GM19238 (cell line): ENCODE results near the gene RBM39.
"Not testable (repeated sequence)": the region's sequence is repeated elsewhere in the genome, so short reads cannot be mapped to it uniquely, and the experiment has no call there.

Source experiments
- DNase-seq: peaks from one replicate; pipeline ENCODE4 v3.0.0; 2011; ENCODE audit warnings: low spot score; ENCODE audit not compliant: insufficient read length

Gene RBM39

DNA sequence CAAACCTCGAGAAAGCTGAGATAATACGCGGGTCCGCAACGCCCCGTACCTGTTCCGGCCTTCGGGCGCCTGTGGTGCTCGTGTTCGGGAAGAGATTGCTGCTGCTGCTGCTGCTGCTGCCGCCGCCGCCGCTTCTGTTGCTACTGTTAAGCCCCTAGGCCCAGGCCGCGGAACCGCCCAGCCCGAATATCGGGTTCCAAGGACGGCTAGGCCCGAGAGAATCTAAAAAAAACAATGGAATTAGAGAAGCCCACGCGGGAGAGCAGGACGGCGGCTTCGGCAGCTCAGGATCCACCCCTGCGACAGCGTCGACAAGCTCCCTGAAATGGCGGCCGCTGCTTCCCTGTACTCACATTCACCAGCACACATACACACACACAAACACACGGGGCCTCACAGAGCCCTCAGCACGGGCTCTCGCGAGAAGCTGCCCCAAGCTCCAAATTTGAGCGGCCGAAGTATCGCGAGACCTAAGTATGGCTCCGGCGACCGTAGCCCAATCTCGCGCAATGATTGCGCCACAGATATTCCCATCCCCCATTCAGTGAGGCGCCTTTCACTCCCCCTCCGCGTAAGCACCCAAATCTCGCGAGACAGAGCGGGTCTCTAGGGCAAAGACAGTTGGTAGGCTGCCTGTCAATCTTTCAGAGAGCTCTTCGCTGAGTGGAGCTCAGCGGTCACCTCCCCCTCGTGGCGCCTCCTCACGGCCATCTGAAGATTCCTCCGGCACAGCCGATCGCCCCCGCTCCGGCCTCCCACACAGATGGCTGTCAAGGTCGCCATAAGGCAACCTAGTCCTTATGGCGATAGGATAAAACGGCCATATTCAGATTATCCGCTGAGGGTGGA is at the start of gene RBM39:
Gene RBM39 (minus strand): TSS at position 369 of the 849 bp plus-strand sequence. CDS start 1,386 bp downstream, outside the sequence.
- DNase-seq, result peak; percentile 79

DNA sequence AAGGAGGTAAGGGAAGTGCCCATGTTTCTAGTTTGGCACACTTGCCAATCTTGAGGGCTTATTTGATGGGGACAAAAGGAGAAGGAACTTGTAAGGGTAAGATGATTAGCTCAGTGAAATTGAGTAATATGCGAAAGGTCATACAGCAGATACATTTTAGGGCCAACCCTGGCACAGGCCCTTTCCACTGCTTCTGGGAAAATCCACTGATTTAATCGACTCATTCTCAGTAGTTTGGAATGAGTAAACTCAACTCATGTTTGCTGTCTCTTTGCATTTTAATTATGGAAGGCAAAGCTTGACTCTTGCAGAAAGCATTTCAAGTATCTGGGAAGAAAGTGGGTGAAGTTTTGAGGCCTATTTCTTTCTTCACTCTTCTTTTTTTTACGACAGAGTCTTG is 49.8 kb upstream of the RBM39 start:
- DNase-seq, result no peak

DNA sequence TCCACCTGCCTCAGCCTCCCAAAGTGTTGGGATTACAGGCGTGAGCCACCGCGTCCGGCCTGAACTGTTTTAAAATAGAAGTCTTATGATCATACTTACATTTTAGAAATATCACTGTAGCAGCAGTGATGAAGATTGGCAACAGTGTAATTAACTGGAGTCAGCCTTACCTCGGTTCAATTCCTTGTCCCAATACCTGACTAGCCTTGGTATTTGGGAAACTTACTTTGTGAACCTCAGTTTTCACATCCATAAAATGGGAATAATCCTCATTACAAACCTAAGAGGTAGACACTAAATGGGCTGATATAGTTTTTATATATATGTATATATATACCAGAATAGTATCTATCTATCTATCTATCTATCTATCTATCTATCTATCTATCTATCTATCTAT is 49.0 kb upstream of the RBM39 start:
- no peak for DNase-seq

- DNase-seq, result no peak
These were observed 46.7 kb upstream of the RBM39 start for GRCh38 chr20:35788796-35789195.

DNA sequence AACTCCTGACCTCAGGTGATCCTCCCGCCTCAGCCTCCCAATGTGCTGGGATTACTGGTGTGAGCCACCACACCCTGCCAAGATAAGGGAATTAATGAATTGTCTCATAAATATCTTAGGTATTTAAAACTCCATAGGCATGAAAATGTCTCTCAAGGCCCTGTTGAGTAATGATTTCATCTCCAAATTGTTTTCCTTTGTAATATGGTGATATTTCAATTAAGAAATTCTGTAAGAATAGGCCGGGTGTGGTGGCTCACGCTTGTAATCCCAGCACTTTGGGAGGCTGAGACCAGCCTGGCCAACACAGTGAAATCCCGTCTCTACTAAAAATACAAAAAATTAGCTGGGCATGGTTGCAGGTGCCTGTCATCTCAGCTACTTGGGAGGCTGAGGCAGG is 43.5 kb upstream of the RBM39 start:
- DNase-seq, result not testable (repeated sequence)

DNA sequence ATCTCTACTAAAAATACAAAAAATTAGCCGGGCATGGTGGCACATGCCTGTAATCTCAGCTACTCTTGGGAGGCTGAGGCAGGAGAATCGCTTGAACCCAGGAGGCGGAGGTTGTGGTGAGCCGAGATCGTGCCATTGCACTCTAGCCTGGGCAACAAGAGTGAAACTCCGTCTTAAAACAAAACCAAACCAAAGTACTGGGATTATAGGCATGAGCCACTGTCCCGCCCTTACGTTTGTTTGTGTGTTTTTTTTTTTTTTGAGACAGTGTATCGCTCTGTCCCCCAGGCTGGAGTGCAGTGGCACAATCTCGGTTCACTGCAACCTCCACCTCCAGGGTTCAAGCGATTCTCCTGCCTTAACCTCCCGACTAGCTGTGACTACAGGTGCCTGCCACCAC is 41.8 kb upstream of the RBM39 start:
- not testable (repeated sequence) for DNase-seq

- DNase-seq, result no peak
These were observed 34.5 kb upstream of the RBM39 start for GRCh38 chr20:35776513-35777101.

- DNase-seq, result no peak
These were observed 32.3 kb upstream of the RBM39 start for GRCh38 chr20:35774391-35774790.

DNA sequence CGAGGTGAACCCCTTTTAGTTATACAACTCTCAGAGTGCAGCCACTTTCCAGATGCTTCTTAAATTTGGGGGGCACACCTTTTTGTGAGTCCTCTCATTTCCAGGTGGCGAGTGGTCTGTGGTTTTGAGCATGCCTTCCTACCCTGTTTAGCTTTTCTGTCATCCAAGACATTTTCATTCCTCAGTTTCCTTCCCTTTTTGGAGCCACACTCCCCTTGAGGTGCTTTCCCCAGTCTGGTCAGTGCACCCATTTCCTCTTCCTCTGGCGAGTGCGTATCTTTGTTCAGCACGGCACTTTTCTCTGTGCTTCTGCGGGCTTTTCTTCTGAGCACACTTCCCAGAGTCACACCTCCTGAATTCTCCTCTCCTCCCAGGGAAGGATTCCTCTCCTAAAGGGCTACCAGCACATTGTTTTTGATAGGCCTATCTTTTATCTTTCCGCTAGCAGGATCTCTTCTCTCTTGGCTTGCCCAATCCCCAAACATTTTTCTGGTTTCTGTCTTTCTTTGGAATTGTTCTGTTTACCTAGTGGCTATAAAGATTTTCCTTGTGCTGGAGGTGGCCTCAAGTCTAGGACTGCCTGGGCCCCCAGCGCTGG is 31.2 kb upstream of the RBM39 start:
- peak; percentile 25 for DNase-seq

DNA sequence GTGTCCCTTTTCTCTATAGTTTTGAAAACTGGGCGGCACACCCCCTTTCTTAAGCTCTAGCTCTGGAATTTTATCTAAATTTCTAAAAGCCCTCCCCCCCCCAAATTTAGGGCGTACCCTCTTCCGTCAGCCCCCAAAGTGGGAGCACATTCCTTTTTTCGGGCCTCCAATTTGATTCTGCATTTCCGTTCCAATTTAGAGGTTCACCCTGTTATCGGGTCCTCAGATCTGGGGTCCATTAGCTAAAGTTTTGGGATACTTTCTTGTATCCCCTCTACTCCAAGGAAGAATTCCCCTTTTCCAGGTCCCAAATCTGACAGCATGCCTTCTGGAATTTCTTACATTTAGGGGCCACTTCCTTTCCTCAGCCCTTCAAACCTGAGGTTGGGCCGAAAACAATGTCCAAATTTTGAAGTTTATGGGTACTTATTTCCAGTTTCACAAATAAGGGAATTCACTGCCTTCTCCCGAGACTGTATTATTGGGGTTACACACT is 30.6 kb upstream of the RBM39 start:
- no peak for DNase-seq

- peak; percentile 93 for DNase-seq
These were observed 29.9 kb upstream of the RBM39 start, which contains the start of gene PHF20 for GRCh38 chr20:35771689-35772562. Gene PHF20, plus strand, starts transcription at chr20:35772015. Its CDS starts 29,508 bp downstream, at chr20:35801523.

- no peak for DNase-seq
These were observed 29.3 kb upstream of the RBM39 start for GRCh38 chr20:35771367-35771688.

- DNase-seq, result no peak
These were observed 26.9 kb upstream of the RBM39 start for GRCh38 chr20:35768731-35769664.

DNA sequence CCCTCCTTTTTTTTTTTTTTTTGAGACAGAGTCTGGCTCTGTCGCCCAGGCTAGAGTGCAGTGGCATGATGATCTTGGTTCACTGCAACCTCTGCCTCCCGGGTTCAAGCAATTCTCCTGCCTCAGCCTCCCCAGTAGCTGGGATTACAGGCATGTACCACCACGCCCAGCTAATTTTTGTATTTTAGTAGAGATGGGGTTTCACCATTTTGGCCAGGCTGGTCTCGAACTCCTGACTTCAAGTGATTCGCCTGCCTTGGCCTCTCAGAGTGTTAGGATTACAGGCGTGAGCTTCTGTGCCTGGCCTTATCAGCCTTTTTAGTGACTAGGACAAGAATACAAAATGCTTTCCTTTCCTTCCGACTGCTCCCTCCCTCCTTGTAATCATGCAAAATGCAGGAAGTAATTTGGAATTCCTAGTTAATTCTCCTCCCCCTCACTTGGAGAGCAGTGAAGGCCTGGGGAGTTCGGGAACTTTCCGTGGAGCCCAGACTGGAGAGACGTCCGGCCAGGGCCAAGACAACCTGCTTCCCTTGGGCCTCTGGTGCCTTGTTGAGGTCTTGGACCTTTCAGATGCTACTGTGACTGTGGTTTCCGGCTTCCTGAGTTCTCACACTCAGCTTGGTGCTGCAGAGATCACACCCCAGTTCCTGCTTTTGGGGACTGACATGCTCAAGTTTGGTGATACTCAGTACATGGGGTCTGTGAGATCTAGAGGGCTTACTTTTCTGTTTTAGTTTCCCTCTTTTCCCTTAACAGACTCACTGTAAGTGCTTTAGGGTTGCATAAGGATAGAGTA is 25.8 kb upstream of the RBM39 start:
- DNase-seq, result peak; percentile 78

GRCh38 chr20:35766843-35767242 is 24.8 kb upstream of the RBM39 start:
- DNase-seq, result no peak

DNA sequence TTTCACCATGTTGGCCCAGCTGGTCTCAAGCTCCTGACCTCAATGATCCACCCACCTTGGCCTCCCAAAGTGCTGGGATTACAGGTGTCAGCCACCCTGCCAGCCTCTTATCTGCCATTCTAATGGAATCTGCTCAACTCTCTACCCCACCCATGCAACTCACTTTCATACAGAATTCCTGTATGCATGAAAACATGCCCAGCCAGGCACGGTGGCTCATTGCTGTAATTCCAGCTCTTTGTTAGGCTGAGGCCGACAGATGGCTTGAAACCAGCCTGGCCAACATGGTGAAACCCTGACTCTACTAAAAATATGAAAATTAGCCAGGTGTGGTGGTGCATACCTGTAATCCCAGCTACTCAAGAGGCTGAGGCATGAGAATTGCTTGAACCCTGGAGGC is 22.9 kb upstream of the RBM39 start:
- DNase-seq, result not testable (repeated sequence)

DNA sequence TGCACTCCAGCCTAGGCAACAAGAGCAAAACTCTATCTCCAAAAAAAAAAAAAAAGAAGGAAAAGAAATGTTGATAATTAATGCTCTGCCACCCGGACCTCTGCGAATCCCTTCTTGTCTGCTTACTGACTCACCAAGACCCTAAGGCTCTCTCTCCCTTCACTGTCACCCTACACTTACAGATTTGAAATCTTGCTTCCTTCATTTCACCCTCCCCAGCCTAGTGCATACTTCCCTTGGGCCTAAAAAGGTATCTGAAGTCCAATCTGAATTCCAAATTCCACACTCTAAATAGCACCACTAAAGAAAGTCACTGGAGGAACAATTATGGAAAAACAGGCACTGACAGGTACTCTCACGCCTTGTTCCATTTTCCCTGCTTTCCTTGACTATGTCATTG is 20.4 kb upstream of the RBM39 start:
- no peak for DNase-seq

- DNase-seq, result not testable (repeated sequence)
These were observed 19.5 kb upstream of the RBM39 start for GRCh38 chr20:35761548-35761947.

DNA sequence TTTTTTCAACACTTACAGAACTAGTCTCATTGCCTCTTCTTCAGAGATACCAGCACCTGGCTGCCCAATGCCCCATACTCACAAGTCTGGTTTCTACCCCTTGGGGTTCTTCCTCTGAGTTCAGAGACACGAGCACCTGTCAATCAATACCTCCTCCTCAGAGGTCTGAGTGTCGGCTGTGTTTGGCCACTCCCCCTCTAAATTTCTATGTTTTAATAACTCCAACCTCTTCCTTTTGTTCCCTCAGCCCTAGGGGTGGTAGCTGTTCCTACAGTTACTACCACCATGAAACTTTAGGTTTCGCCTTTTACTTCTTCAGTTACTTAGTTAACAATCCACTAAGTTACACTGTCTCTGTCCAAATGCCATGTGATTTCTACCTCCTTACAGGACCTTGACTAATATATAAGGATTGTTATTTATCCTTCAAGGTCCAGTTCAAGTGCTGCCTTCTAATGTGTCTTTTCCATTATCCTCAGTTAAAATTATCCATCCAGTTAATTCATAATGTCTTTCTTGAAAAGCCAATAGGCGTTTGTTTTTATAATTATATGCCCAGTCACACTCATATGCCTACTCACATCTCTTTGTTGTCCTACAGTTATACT is 15.1 kb upstream of the RBM39 start:
- DNase-seq, result no peak
